Left kidney (tissue), 2 donors: ENCODE measurements around the gene VASN. TPM values are rescaled to one million over a fixed set of nuclear protein-coding genes. Genes with fewer than 3 reads are reported as not detected.

Source experiments
- DNase-seq: peaks from one replicate; pipeline ENCODE4 v3.0.0-alpha.2; 2013
- polyA plus RNA-seq: library from polyadenylated mRNA; unstranded; fragments of 120-200 nt; gene quantifications from one replicate; pipeline ENCODE4 v1.2.1, GENCODE V29; 2013; ENCODE audit not compliant: insufficient read length

The VASN gene
- polyA plus RNA-seq, 1 donor, result 30.1 TPM

DNA sequence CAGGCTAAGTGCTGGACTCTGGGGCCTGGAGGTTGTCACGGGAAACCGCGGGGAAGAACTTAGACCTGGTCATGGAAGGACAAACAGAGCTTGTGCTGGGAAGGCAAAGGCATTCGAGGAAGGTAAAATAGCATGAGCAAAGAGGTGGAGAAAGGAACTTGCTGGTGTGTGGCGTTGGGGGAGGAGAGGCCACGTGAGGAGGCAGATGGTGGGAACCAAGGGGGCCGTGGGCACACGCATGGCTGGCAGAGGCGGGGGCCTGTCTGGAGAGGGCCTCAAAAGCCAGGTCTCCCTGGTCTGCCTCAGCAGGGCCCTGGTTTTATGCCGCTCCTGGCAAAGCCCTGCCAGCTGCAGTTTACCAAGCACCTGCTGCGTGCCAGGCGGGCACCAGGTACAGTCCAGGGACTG lies 29.4 kb downstream of the VASN start:
- no peak for DNase-seq

DNA sequence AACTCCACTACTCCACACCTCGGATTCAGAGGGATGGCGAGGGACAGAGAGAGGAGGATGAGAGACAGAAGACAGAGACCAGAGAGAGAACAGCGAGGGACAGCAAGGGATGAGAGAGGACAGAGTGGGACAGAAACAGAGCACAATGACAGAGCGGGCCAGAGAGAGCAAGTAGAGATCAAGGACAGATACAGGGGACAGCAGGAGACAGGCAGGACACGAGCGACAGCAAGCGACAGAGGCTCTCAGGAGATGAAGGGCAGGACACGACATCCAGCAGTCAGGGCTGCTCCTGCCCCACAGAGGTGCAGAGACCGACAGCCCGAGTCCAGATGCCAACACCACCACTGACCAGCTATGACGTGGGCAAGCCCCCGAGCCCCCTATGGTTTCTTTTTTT lies 29.9 kb downstream of the VASN start:
- DNase-seq, result no peak

DNA sequence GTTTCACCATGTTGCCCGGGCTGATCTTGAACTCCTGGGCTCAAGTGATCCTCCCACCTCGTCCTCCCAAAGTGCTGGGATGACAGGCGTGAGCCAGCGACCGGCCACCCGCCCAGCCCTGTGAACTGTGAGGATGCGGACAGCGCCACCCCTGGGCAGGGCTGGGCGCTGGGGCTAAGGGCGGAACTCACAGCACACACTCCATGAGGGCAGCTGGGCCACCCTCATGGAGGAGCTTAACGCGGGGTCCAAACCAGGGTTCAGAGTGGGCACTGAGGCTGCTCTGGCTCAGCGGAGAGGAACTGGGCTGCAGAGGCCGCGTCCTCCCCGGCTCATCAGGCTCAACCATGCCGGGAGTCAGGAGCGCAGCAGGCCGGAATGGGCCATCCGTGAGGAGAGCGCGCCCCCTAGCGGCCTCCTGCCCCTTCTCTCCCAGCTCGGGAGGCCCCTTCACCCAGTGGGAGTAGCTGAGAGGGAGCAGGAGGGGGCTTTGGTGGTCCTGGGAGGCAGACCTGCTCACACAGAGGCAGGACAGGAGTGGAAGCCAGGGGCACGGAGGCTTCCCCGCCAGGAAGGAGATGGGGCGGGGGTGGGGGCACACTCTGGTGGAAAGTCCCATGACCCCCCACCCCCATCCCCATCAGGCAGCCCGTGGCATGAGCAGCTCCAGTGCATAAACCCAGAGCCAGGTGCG lies 30.9 kb downstream of the VASN start:
- no peak for DNase-seq

DNA sequence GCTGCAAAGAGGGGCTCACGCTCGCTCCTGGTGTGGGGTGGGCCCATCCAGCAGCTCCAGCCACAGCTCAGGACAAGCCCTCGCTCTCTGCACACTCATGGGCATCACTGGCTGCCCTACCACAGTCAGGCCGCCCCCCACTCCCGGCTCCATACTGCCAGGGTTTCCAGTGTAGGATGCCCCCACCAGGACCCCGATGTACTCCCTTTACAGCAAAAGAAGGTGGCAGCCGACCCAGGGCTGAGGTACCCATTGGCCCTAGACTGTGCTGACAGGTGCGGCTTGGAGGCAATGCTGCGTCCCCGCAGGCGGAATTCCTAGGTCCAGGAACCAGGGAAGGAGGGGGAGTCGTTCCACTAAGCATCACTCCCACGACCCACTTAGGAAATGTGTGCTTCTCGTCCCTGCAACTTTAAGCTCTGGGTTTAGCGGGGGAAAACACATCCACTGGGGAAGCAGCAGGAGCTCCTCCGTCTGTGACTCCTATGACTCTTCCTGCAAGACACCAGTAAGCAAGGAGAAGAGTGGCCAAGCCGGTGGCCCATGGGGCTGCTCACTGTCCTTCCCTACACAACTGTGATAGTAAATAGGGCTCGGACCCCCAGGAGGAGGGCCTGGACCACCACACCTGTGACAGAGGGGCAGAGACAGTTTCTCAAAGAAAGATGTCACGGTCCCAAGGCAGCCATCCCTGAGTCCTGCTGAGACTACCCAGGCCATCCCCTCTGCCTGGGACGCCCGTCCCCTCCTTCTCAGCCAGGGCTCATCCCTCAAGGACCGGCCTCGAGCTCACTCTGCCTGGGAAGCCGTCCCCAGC lies 31.7 kb downstream of the VASN start:
- no peak for DNase-seq

DNA sequence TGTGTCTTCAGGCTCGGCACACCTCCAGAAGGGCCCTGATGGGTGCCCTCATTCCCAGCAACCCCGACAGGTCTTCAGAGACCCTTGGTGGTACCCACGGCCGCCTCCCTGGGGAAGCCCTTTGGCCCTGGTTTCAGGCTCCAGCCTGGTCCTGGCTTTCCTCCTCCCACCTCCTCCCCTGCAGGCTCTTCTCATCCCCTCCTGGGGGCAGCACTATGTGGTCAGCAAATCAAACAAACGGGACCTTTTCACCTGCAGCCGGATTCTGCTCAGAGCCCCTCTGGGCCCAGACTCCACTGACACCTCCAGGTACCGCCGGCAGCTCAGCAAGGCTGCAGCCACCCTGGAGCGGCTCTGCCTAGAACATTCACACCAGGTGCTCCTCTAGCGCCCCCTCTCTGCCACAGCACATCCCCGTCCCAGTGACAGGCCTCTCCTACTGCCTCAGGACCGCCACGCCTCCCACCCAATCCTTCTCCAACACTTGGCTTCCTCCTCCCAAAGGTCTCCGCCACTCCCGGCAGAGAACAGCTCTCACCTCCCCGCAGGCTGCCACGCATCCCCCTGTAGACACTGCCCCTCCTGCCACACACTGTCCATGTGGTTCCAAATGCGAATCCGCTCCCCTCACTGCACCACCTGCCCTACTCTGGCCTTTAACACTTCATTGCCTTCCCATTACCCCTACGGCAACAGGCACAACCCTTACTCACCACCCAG lies 32.8 kb downstream of the VASN start:
- DNase-seq, result no peak

DNA sequence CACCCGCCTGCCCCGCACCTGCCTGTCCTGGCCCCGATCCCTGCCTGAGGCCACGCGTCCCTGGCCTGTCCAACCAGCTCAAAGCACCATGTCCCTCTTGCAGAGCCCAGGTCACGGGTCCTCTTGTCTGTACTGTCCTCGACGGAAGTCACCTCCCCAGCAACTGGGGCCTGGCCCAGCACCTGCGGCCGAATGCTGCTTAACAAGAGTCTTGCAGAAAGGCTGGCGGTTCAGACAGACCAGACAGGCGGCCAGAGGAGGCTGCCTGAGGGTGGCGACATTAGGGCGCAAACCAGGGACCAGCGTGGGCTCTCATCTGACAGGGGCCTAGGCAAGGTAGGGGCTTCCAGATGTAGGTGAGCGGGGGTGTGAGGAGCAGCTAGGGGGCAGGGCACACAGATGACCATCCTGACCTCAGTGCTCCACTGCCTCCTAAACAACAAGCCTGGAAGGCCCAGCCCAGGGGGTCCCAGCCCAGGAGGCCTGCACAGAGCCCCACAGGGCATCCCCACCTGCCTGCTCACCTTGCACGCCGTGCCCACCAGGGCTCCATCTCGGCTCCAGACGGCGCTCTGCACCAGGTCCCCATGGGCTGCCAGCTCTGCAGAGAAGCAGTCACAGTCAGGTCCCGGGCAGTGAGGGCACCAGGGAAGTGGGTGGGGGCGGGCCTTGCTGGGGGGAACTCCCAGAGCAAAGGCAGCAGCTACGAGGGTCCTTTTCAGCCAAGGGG lies 33.5 kb downstream of the VASN start:
- DNase-seq, result no peak

DNA sequence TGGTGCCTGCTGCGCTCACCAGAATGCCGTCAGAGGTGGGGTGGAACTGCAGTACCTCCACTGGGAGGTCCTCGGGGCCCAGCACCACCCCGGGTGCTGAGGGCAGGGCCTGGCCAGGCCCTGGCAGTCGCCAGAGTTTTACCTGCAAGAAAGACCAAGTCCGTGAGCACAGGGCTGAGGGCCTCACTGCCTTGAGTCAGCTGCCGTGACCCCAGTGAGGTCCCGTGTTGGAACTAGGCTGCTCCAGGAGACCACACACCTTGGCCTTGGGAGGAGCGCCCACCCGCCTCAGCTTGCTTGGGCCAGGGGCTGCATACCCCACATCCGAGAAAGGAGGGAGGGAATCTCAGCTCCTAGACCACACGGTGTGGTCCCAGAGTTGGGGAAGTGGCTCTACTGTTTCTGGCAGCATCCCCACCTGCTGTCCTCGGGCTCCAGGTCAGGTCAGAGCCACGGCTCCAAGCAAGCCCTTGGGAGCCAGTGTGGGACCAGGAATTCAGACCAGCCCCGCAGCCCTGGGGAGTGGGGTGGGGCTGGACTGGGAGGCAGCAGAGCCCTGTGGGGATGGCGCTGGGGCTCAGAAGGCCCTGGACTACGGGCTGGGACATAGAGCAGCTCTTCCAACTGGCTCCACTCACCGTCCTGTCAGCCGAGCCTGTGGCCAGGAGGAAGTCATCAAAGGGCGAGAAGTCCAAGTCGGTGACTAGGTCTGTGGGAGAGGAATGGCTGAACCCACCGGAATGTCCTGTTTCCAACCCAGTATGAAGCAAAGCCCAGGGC lies 36.1 kb downstream of the VASN start:
- no peak for DNase-seq

DNA sequence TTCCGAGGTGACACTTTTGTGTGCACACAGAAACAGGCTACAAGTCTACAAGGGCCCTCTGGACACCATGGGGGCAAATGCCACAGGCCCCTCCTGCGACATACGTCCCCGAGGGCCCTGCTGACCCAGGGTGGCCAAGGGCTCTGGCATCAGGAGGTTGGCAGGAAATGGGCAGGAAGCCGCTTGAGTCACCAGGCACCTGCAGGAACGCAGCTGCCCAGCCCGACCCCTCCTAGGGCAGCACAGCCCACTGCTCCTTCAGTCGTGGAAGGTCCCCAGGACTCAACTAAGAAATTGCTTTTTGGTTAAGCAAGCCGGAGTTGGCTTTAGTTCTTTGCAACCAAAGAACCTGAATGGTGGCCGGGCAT lies 36.7 kb downstream of the VASN start:
- DNase-seq, result no peak

DNA sequence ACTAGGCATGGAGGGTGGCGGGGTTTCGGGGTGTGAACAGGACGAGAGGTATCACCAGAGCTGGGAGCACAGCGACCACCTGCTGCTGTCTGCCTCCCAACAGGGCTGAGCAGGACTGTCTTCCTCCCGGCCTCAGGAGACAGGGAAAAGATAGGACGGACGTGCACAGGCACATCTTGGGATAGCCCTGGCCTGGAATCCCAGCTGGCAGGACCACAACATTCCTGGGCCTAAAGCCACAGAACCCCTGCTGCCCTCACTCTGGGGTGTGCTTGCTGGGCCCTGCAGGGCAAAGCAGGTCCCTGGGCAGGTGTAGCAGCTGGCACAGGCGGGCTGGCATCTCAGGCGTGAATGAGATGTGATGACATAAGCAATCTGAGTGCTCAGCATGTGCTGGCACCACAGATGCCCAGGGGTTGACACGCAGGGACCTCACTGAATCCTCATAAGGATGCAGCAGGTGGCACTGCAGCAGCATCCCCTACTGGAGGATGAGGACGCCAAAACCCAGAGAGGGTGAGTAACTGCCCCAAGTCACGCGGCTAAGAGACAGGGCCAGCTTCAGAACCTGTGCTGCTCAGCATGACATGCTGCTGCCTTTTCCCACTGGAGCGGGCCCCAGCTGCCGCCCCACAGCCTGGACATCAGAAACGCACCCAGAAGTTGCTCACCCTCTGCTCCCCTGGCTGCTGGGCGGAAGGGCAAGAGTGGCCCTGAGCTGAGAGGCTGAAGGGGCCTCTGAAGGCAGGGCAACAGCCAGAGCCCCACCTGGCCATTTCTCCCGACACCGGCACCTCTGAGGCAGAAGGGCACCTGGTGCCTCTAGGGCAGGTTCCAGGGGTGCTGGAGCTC lies 37.7 kb downstream of the VASN start:
- DNase-seq, result no peak

DNA sequence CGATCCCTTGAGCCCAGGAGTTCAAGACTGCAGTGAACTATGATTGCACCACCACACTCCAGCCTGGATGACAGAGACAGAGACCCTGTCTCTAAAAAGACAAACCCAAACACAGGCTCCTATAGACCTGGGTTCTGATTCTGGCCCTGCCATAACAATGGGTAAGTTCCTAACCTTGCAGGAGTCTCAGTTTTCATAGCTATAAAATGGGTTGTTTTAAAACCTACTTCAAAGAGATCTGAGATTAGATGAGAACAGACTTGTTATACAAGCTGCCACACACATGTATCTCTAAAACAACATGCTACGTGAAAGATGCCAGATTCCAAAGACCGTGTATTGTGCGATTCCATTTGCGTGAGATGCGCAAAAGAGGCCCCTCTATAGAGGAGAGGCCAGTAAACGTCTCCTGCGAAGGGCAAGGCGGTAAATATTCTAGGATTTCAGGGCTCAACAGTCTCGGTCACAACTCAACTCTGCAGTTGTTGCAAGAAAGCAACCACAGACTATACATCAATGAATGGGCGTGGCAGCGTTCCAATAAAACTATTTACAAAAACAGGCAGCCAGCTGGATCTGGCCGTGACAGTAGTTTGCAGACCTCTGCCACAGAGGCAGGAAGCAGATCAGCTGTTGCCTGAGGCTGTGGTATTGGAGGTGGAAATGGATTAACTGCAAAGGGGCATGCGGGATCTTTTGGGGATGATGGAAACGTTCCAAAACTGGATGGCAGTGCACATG lies 38.9 kb downstream of the VASN start:
- peak; percentile 68 for DNase-seq

DNA sequence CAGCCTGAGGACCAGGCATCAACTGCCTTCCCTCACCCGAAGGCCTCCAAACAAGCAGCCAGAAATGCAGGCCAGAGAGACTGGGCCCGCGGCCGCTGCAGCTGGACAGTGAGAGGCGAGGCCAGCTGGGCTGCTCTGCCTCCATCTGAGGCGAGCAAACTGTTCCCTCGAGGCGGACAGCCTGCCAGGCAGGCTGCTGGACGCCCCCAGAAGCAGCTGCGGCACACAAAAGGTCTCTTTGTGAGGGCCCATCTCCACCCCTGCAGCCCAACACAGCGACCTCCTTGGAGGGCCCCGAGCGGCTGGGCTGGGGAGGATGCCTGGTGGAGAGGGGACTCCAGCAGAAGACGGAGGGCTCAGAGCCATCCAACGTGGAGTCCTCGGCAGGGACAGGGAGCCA lies 40.0 kb downstream of the VASN start:
- no peak for DNase-seq

DNA sequence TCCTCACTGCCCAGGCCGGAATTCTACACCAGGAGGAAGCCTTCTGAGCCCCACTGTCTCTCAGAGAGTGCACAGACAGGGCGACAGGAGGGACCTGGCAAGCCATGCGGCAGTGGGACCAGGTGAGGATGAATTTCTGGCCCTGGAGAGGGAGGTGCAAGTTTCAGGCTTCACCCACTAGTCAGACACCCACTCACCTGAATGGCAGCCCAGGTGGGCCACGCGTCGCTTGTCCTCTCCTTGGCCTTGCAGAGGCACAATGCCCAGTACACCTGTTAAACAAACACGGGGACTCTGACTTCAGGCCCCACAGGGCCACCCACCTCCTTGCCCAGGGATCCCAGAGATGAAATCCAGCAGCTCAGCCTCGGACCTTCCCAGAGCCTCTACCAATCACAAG lies 40.5 kb downstream of the VASN start:
- no peak for DNase-seq

DNA sequence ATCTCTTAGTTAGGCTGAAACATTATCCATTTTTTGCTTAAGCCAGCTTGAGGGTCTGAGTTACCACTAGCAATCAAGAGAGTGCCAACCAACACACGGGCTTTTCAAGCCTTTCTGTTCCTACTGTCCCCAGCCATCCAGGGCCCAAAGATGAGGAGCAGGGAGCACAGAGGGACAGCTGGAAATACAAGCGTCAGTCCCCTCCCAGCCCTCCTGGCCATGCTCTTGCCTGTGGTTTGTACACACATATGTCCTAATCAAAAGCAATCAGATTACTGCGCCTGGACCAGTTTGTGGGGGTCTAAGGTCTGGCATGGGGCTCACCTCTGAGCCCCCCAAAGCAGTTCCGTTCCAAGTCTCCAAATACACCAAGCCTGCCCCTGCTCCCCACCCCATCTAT lies 41.2 kb downstream of the VASN start:
- DNase-seq, result no peak

DNA sequence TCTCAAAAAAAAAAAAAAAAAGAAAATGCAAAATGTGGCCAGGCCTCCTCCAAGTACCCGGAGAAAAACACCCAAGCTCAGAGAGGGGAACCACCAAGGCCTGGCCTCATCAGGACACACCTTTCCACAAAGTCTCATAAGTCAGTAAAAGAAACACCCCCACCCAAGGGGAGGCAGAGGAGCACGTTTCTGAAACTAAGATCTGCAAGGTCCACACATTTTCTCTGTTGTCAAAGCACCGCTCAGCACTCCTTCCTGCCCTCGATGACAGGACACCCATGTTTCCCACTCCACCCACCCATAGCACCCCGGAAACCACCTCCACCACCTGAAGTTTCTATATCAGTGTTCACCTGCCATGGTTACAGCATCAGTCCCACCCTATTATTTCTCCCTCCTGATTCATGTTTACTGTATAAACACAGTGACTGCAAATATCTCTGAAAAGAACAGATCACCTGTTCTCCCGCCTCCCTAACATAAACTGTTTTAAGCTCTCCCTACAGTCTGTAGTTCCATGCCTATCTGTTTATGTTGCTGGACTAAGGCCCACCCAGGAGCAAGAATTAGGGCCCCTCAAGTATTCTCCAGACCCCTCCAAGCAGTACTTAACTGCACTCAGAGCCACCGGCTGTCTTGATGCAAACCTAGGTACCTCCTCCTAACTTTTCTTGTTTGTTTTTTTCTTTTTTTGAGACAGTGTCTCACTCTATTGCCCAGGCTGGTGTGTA lies 42.7 kb downstream of the VASN start:
- DNase-seq, result no peak

DNA sequence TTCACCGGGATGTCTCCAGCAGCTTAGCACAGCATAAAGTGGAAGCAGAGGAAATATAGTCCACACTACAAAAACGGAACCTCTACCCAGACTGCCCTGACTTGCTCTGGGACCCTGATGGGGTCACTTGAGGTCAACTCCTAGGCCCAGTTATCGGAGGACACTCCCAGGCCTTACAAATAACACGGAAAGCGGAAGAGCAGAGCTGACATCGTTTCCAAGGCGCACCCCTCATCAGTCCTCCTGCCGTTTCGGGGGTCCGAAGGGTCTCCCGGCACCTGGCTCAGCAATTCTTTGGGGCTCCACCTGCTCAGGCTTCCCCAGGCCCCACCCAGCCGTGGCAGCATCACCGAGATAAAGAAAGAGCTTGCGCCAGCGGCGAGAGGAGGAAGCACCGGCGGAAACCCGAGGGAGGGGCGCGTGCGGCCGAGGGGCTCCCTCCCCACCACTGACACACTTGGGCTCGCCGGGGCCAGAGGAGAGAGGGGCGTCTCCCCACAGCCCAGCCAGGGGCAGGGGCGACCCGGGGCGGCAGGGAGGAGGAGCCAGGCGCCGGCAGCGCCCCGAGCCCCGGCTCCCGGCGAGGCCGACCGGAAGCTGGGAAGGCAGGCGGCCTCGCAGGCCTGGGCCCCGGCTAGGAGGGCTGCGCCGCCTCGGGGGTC lies 44.0 kb downstream of the VASN start:
- DNase-seq, result no peak

DNA sequence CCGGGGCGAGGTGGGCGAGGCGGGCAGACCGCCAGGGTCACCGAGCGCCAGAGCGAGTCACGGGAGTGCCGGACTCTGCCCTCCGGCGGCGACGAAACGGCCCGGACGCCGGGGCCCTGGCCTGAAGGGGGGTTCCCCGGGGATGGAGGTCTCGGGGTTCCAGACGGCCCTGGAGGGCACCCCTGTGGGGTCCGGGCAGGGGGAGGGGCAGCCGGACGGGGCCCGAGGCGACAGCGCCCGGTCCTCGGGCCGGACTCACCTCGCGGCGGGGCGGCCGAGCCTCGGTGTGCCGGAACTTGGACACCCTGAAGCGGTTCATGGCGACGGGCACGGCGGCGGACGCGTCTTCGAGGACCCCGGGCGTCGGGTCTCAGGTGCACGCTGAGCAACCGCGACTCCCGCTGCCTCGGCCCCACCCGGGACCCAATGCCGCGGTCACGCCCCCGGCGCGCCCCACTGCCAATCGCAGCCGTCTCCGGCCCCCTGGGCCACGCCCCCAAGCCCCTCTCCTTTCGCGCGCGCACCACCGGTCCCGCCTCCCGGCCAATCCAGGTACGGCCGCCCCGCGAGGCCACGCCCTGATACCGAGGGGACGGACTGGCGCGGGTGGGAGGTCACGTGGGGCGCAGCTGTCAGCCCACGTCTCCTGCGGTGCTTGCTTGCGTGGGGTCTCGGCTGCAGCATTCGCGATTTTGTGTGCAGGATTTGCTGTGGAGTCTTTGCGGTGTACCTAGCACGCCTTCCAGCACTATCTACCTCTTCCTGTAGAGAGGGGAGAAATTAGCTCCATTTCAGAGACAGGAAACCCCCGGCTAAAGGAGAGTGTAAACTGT lies 44.8 kb downstream of the VASN start, which contains the start of gene CORO7:
Gene CORO7, minus strand, starts transcription at position 397 of the 833 bp plus-strand sequence. Its CDS starts 78 bp downstream, at position 319.
- DNase-seq, result peak; percentile 85

DNA sequence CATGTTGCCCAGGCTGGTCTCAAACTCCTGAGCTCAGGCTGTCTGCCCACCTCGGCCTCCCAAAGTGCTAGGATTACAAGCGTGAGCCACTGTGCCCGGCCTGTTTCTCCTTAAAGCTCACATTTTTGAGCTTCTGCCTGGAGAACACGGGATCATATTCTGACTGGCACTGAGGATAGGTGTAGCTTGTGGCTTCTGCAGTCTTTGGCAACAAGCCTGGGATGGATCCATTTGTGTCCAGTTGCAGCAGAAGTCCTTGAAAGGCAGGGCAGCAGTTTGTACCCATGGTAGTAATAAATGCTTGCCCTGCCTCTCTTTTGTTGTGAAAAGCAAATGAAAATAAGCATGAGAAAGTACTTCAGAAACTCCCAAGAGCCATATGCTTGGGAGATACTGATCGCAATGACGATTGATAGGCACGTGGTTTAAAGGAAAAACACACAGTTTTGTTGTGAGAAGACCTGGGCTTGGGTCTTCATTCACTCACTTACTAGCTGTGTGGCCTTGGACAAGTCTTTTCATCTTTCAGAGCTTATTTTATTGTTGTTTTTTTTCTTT lies 47.8 kb downstream of the VASN start:
- DNase-seq, result no peak
